HG03103 (cell line): Measurements from ENCODE around the gene SLC7A14.

ENCODE experiments used
- ATAC-seq: cut with Tn5 transposase; IDR thresholded peaks from one replicate; pipeline ENCODE4 v1.9.1; 2021; ENCODE audit warnings: low read depth; ENCODE audit not compliant: unreplicated experiment

The SLC7A14 gene

DNA sequence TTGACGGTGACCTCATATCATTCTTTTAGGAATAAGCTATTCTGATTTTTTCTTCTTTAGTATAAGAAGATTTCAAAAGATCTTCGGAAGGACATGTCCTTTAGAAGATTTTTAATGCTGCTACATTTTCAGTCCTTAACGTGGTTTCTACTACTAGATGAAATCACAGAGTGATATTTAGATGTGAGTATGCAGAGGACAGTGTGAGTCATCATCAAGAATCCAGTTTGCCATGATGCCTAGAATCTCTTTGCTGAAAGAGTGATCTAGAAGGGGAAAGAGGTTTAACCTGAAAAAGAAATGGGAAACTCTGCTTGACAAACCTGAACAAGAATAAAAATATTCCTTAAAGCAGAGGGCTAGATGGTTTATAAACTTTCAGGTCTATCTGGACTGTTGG, 43.2 kb downstream of the SLC7A14 start:
- ATAC-seq, result no peak

- ATAC-seq, result no peak
These were observed 46.0 kb downstream of the SLC7A14 start for GRCh38 chr3:170539897-170540296.

- ATAC-seq, result no peak
These were observed 49.2 kb downstream of the SLC7A14 start for GRCh38 chr3:170536712-170537111.

- no peak for ATAC-seq
These were observed 51.6 kb downstream of the SLC7A14 start for GRCh38 chr3:170534227-170534626.

DNA sequence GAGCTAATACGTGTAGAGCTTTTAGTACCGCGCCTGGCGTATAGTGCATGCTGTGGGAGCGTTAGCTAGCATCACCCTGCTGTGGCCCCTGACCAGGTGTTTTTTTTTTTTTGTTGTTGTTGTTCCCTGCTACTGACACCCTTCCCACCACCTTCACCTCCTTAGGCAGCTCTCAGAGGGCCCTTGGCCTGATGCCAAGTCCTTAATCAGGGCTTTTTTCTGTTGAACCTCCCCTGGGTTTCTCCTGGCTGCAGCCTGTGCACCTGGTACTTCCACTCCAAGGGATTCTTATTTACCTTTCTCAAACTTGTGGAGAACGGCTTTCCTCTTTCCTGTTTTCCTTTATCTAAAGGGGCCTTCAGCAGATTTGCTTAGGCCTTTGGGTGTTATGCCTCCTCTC, 53.3 kb downstream of the SLC7A14 start:
- no peak for ATAC-seq

DNA sequence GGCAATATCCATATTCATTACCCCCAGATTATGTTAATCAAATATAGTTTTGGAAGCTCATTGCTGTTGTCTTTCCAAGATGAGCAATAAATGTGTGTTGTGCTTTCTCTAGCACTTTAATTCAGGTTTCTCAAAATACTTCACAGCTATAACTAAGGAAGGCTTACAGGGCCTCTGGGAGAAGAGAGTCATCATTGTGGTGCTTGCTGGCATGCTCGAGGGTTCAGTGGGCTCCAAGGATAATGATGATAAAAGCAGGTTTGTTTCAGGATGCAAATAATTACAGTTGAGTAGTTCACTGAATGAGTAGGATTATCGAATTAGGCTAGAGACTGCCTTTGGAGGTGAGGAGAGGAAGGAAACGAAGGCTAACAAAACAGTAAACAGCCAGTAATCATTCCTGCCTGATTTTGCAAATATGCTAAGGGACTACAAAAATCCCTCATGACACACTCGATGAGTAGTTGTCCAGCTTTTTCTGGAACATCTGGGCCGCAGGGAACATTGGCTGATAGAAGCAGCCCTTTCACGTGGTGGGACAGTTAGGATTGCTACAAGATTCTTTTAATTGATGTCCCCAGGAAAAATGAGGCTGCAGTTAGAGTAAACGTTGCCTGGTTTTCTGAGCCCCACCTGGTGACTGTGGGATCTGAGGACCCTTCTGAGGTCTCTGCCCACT, 54.1 kb downstream of the SLC7A14 start:
- no peak for ATAC-seq

- no peak for ATAC-seq
These were observed 54.8 kb downstream of the SLC7A14 start for GRCh38 chr3:170531054-170531453.

- no peak for ATAC-seq
These were observed 56.0 kb downstream of the SLC7A14 start for GRCh38 chr3:170529912-170530311.

- no peak for ATAC-seq
These were observed 56.5 kb downstream of the SLC7A14 start for GRCh38 chr3:170529346-170529745.

DNA sequence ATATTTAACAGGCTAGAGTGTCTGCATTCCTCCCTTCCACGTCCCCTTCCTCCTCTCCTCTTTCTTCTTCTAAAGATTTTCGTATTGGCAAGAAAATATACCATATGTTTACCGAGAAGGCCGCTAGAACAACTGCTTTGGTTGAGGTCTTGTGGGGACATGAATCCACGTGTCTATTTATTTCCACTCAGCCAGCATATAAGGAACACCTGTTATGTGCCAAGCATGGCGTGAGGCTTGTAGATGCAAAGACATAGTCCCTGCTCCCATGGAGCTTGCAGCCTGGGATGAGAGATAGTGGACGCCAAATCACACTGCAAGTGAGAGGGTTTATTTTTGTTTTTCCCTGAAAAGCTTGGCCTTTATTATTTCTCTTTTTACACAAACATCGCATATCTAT, 57.1 kb downstream of the SLC7A14 start:
- ATAC-seq, result no peak

- no peak for ATAC-seq
These were observed 61.8 kb downstream of the SLC7A14 start for GRCh38 chr3:170524073-170524472.

- no peak for ATAC-seq
These were observed 62.6 kb downstream of the SLC7A14 start for GRCh38 chr3:170523248-170523647.

DNA sequence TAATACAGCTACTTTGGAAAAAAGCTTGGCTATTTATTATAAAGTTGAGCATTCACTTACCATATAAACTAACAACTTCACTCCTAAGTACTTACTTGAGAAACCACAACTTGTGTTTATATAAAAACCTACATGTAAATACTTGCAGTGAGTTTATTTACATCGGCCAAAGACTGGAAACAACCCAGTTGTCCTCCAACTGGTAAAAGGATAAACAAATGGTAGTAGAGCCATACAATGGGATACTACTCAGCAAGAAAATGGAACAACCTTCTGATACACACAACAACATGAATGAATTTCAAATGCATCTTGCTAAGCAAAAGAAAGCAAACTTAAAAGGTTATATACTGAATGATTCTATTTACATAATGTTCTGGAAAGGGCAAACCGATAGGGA, 63.7 kb downstream of the SLC7A14 start:
- ATAC-seq, result no peak

DNA sequence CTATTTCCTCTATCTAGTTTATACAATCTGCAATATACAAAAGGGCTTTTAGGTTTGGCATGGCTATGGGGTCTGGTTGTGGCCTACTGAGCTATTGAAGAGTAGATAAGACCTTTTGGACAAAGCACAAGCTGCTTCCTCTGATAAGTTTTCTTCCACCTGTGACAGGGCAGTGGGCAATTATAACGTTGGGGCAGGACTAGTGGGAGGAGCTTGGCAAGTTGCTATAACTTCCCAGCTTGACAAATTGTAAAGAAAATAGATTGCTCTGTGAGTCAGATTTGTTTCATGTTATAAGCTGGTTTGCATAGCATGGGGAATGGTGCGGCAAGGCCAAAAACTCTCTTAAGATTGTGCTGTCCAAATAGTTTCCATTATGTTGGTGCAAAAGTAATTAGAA, 64.9 kb downstream of the SLC7A14 start:
- no peak for ATAC-seq

DNA sequence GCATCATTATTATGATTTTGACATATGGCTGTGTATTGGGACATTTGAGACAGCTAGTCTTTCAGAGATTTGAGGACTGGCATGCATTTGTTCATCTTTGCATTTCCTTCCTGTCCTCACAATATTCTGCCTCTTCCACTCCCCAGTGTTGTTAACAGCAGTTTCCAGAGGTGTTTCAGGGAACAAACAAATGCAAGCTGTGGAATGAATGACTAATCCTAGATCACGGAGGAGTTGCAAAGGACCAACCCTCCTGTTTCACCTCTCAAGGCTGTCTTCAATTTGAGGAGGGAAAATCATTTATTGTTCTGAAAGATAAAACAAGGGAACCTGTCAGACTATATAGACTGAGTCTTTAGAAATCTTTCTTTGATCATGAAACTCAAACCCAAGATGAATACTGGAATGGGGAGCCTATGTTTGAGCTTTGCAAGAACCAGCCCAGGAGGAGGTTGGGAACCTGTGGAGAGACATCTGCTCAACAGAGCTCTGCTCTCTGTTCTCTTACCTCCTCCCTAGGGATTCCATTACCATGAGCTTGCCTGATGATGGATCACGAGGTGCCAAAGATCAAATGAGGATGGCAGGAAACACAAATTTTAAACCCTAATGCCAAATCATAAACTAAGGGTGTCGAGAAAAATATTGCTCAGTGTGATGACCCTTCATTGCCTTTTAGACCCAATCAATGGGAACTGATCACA, 68.5 kb downstream of the SLC7A14 start:
- ATAC-seq, result no peak

DNA sequence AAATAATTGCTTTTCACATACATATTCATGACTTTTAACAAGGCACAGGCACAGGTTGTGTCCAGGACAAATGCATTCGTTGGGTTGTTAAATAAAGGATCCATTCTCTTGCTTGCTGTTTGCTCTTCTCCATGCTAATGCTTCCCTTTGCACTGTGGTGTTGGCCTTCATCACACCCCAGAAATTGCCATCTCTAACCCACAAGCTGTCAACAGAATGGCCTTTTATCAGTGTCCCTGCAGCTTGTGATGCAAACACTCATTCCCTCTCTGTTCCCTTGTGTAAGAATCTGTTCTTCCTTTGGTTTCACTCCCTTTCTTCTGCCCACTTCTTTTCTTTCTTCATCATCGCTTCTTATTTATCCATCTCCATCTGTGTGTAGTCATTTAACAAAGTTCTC, 72.2 kb downstream of the SLC7A14 start:
- no peak for ATAC-seq

GRCh38 chr3:170511371-170511770, 74.5 kb downstream of the SLC7A14 start:
- ATAC-seq, result no peak

- no peak for ATAC-seq
These were observed 77.0 kb downstream of the SLC7A14 start for GRCh38 chr3:170508839-170509238.

DNA sequence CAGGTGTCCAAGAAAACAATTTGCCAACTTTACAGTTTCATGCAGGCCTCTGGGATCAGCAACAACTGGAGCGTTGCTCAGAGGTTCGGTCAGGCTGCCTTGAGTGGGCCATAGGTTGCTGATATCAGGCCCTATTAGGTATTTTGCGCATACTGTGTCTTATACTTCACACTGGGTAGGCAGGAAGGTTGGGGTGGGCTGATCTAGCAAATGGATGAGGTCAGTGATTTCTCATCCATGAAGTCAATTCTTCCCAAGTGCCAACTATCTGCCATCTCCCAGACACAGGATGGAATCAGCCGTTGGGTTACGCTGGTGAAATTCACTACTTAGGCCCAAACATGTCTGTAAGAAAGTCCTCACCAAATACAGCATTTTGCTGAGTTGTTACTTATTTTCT, 77.6 kb downstream of the SLC7A14 start:
- ATAC-seq, result no peak

- ATAC-seq, result no peak
These were observed 78.8 kb downstream of the SLC7A14 start for GRCh38 chr3:170507063-170507462.

DNA sequence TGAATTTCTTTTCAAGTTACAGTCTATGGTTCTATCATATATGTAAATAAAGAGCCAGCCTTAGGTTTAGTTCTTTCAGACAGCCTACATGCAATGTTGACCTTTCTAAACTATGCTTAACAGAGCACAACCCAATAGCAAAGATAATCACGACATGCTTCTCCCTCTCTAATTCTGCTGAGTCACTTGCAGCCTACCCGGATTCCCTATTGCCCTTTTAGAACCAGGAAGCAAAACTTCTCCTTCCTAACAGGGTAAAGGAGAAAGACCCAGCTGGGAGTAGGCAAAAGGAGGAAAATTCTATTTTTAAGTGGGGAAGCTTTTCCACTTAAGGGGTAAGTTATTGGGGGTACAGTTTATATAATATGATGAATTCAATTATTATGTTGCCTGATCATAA, 79.3 kb downstream of the SLC7A14 start:
- ATAC-seq, result no peak

- no peak for ATAC-seq
These were observed 83.6 kb downstream of the SLC7A14 start for GRCh38 chr3:170502297-170502696.
